Heart left ventricle (tissue), 16 donors: ENCODE measurements around the gene NEK10. TPM values are rescaled to one million over a fixed set of nuclear protein-coding genes. Genes with fewer than 3 reads are reported as not detected.
"Not testable (repeated sequence)": the region's sequence is repeated elsewhere in the genome, so short reads cannot be mapped to it uniquely, and the experiment has no call there.

Experiments
- ATAC-seq, 4 donors: fragments of 200-7000 bp; cut with Tn5 transposase; one replicate each; pipeline ENCODE4 v1.9.1; 2020 to 2022; ENCODE audit warnings: moderate library complexity in 4 of 4, mild to moderate bottlenecking in 3 of 4, moderate number of reproducible peaks in 1 of 4
- DNase-seq, 5 donors: peaks; one replicate each; pipeline ENCODE4 v3.0.0-alpha.2; 2020
- H3K27ac ChIP-seq, 12 donors: fragments of 200-600 bp; sonication (generic) in 4 of 12; one replicate each; pipeline versions ENCODE4 v1.5.0 to v1.8.0; 2016 to 2022; ENCODE audit warnings: mild to moderate bottlenecking in 2 of 12
- H3K27me3 ChIP-seq, 9 donors: fragments of 200-600 bp; sonication (generic) in 2 of 9; one replicate each; pipeline versions ENCODE4 v1.5.1 to v1.8.0; 2016 to 2022; ENCODE audit warnings: mild to moderate bottlenecking in 3 of 9
- H3K36me3 ChIP-seq, 9 donors: fragments of 200-600 bp; sonication (generic) in 2 of 9; one replicate each; pipeline versions ENCODE4 v1.5.0 to v1.8.0; 2018 to 2022; ENCODE audit warnings: mild to moderate bottlenecking in 2 of 9
- H3K4me1 ChIP-seq, 12 donors: fragments of 200-600 bp; sonication (generic) in 4 of 12; one replicate each; pipeline versions ENCODE4 v1.5.0 to v1.8.0; 2016 to 2022; ENCODE audit warnings: mild to moderate bottlenecking in 3 of 12
- H3K4me3 ChIP-seq, 12 donors: fragments of 200-600 bp; sonication (generic) in 4 of 12; one replicate each; pipeline versions ENCODE4 v1.5.0 to v1.8.0; 2017 to 2022; ENCODE audit warnings: mild to moderate bottlenecking in 9 of 12, moderate library complexity in 4 of 12
- H3K9me3 ChIP-seq, 12 donors: fragments of 200-600 bp; sonication (generic) in 4 of 12; one replicate each; pipeline versions ENCODE4 v1.5.0 to v1.8.0; 2016 to 2022; ENCODE audit warnings: mild to moderate bottlenecking in 1 of 12
- CTCF ChIP-seq, 12 donors: fragments of 200-600 bp; sonication (generic) in 4 of 12; IDR thresholded peaks; one replicate each; pipeline versions ENCODE4 v1.5.0 to v1.8.0; 2018 to 2022; ENCODE audit warnings: antibody characterized with exemption in 12 of 12, mild to moderate bottlenecking in 5 of 12
- POLR2A ChIP-seq, 2 donors: fragments of 450-650 bp; IDR thresholded peaks; one replicate each; pipeline ENCODE4 v1.6.1; 2017; ENCODE audit warnings: antibody characterized with exemption in 2 of 2, mild to moderate bottlenecking in 2 of 2, moderate library complexity in 2 of 2
- WGBS, 4 donors: extraction: QIAGEN DNeasy Blood & Tissue Kit in 2 of 4; methylation state at CpG; one replicate each; pipeline versions ENCODE4 v1.1.5 to v1.1.7; 2013 to 2018; 5-methylcytosine and 5-hydroxymethylcytosine counted together
- intact Hi-C, 10 donors: fragments of 100-400 bp; cut with DNase I; formaldehyde crosslinking; loops; one replicate each; pipeline versions ENCODE4 v1.11.1 to v1.14.2; 2022
- polyA plus RNA-seq, 2 donors: library from polyadenylated mRNA; stranded (reverse); fragments of 200-250 nt; gene quantifications; one replicate each; pipeline ENCODE4 v1.2.3, GENCODE V29; 2013
- total RNA-seq, 9 donors: library from RNA; depleted of rRNA in 2 of 9; stranded (reverse); fragments of >200 nt in 2 of 9; fragmentation: NEBNext Ultra II Directional in 3 of 9; extraction: Animal tissue kit (Norgen Biotek cat#: 25700) in 3 of 9; gene quantifications; one replicate each; pipeline versions ENCODE4 v1.1.0 to v1.2.4, GENCODE V29; 2016 to 2023
- donor health status: ischemic (EF 13 %, LVEDD 7.1; RV severe dilation, severe dysfunction).
- donor health status: healthy with polysubstance abuse.
- donor health status: DM: no; HTN: yes; CAD: no.
- donor health status: DM: no; HTN: no; CAD: no.
- donor health status: ischemic (EF 25% LVEDD 6.9; RV normal size, moderate dysfunction).
- donor health status: ischemic (EF 25% LVEDD 5.7; RV mildly dilated, moderate dysfunction).
- donor health status: healthy.
- donor health status: DM: yes; HTN: yes; CAD: no.
- donor health status: ischemic (EF 35%, LVEDD 5.7; RV mildly dilated, moderate dysfunction).
- donor health status: nonischemic (EF 11% LVEDD 7.7; RV severe dilation, severe dysfunction).
- donor health status: DM: yes; HTN: yes; CAD: no.
- donor health status: PGD.
- donor health status: ischemic (EF 29% LVEDD 5.4; RV normal size, mild dysfunction).
- donor health status: nonischemic (EF 23%, LVEDD 6.1; RV moderate dilation, normal function).

NEK10 gene
- total and polyA plus RNA-seq, 11 donors = 0.72 to 22.5 (median 7.1) TPM

GRCh38 chr3:27333843-27334242, 35.3 kb downstream of the NEK10 start:
- TF ChIP-seq CTCF (IDR thresholded peaks at IDR 0.05) = no peak
- TF ChIP-seq POLR2A (IDR thresholded peaks at IDR 0.05) = no peak
- intact Hi-C loops = no loop called here
- H3K4me1 ChIP-seq = no peaks in the 10 kb centered on the region
- ATAC-seq (peak in 1 of 4 donors; percentile 15), DNase-seq (no peak)
- H3K4me3 ChIP-seq = no peak overlapping the region
- H3K9me3 ChIP-seq = peaks cover 0 to 13% (median 0%) of the 10 kb centered on the region in 12 donors
- H3K36me3 ChIP-seq = no peaks in the 10 kb centered on the region
- no peak overlapping the region for H3K27ac ChIP-seq
- no peaks in the 10 kb centered on the region for H3K27me3 ChIP-seq

GRCh38 chr3:27328982-27329762, 40.0 kb downstream of the NEK10 start:
- 96 to 99% (median 97%) methylated on average over 4 of the region's 4 CpGs for WGBS, 4 donors
- H3K4me3 ChIP-seq, H3K36me3 ChIP-seq, H3K27me3 ChIP-seq, ATAC-seq, H3K27ac ChIP-seq, DNase-seq, H3K9me3 ChIP-seq, intact Hi-C loops: not testable (repeated sequence)
- peaks cover 0 to 24% (median 13%) of the 10 kb centered on the region in 12 donors for H3K4me1 ChIP-seq

GRCh38 chr3:27326629-27327545, 42.3 kb downstream of the NEK10 start:
- no peak overlapping the region for H3K4me3 ChIP-seq
- intact Hi-C loops = no loop called here
- DNase-seq = peak in 4 of 5 donors; percentile 40 to 57 (median 45)
- no peaks in the 10 kb centered on the region for H3K9me3 ChIP-seq
- H3K27ac ChIP-seq = peak overlapping the region in 11 of 12 donors; percentile 44 to 79 (median 61)
- no peaks in the 10 kb centered on the region for H3K36me3 ChIP-seq
- peaks cover 0 to 24% (median 13%) of the 10 kb centered on the region in 12 donors for H3K4me1 ChIP-seq
- TF ChIP-seq CTCF (IDR thresholded peaks at IDR 0.05) (no peak), POLR2A (IDR thresholded peaks at IDR 0.05) (no peak)
- peak; percentile 88 to 94 (median 90) for ATAC-seq
- WGBS, 4 donors = 45 to 59% (median 49%) methylated on average over 8 of the region's 8 CpGs
- H3K27me3 ChIP-seq = no peaks in the 10 kb centered on the region

- intact Hi-C loops = no loop called here
- Histone ChIP-seq H3K9me3 (no peaks in the 10 kb centered on the region), H3K4me1 (peaks cover 0 to 24% (median 13%) of the 10 kb centered on the region in 12 donors), H3K27ac (peak overlapping the region in 11 of 12 donors; percentile 1 to 79 (median 61)), H3K36me3 (no peaks in the 10 kb centered on the region), H3K4me3 (no peak overlapping the region), H3K27me3 (no peaks in the 10 kb centered on the region)
- WGBS, 4 donors = 82 to 98% (median 90%) methylated on average over 1 of the region's 1 CpG
- ATAC-seq (no peak), DNase-seq (no peak)
- no peak for TF ChIP-seq POLR2A (IDR thresholded peaks at IDR 0.05)
- TF ChIP-seq CTCF (IDR thresholded peaks at IDR 0.05) = no peak
Observed at GRCh38 chr3:27326202-27326601, 43.0 kb downstream of the NEK10 start.
